Suprapubic skin (tissue), 4 donors: ENCODE results near the gene CFHR2. TPM values are rescaled to one million over a fixed set of nuclear protein-coding genes. Genes with fewer than 3 reads are reported as not detected.
"Not testable (repeated sequence)": the region's sequence is repeated elsewhere in the genome, so short reads cannot be mapped to it uniquely, and the experiment has no call there.

Source experiments
- DNase-seq, 2 donors: peaks; one replicate each; pipeline ENCODE4 v3.0.0-alpha.2; 2019; ENCODE audit warnings: low spot score in 2 of 2
- H3K27ac ChIP-seq: fragments of 200-600 bp; sonication (generic); one replicate; pipeline ENCODE4 v1.5.1; 2019
- H3K27me3 ChIP-seq: fragments of 200-600 bp; sonication (generic); one replicate; pipeline ENCODE4 v1.5.1; 2019
- H3K36me3 ChIP-seq: fragments of 200-600 bp; sonication (generic); one replicate; pipeline ENCODE4 v1.5.1; 2019
- H3K4me1 ChIP-seq: fragments of 200-600 bp; sonication (generic); one replicate; pipeline ENCODE4 v1.5.1; 2019
- H3K4me3 ChIP-seq: fragments of 200-600 bp; sonication (generic); one replicate; pipeline ENCODE4 v1.5.1; 2019; ENCODE audit warnings: mild to moderate bottlenecking
- H3K9me3 ChIP-seq: fragments of 200-600 bp; sonication (generic); one replicate; pipeline ENCODE4 v1.5.1; 2019
- EP300 ChIP-seq: sonication (generic); formaldehyde crosslinking; IDR thresholded peaks from one replicate; pipeline ENCODE4 v1.6.1; 2017; ENCODE audit warnings: antibody characterized with exemption
- POLR2A ChIP-seq, 2 donors: fragments of 450-650 bp; IDR thresholded peaks; one replicate each; pipeline ENCODE4 v1.6.1; 2017; ENCODE audit warnings: antibody characterized with exemption in 2 of 2, mild to moderate bottlenecking in 2 of 2, moderate library complexity in 2 of 2
- POLR2AphosphoS5 ChIP-seq, 3 donors: sonication (generic); formaldehyde crosslinking; IDR thresholded peaks; one replicate each; pipeline ENCODE4 v1.6.1; 2017; ENCODE audit warnings: antibody characterized with exemption in 3 of 3
- WGBS: methylation state at CpG from one replicate; pipeline ENCODE4 v1.1.5; 2018; 5-methylcytosine and 5-hydroxymethylcytosine counted together
- total RNA-seq, 4 donors: library from RNA; depleted of rRNA; stranded (reverse); fragments of >200 nt; gene quantifications; one replicate each; pipeline ENCODE4 v1.1.0, GENCODE V29; 2016
- TF ChIP-seq, protein P1 (sequence below), 2 donors: fragments of 200-600 bp in 1 of 2; fragments of 450-650 bp in 1 of 2; sonication (generic) in 1 of 2; IDR thresholded peaks; one replicate each; pipeline ENCODE4 v1.5.1; 2016 to 2019; ENCODE audit warnings: antibody characterized with exemption in 2 of 2, mild to moderate bottlenecking in 1 of 2, moderate library complexity in 1 of 2

CFHR2 gene
- 1 to 10 TPM in 1 of 4 donors, not detected in 3; 1.5 TPM for total RNA-seq

- not testable (repeated sequence) for H3K4me1 ChIP-seq, H3K4me3 ChIP-seq, H3K27ac ChIP-seq, H3K27me3 ChIP-seq, H3K9me3 ChIP-seq, H3K36me3 ChIP-seq, DNase-seq
- no CpG with 5 or more reads among the region's 1 CpG for WGBS
Observed at GRCh38 chr1:196943568-196943967, at the start of gene CFHR2. TSS of gene CFHR2 (plus strand) at chr1:196943738. CDS start at chr1:196943881, 143 bp downstream.

- Histone ChIP-seq H3K4me3 (no peak overlapping the region), H3K4me1 (peaks cover 7% of the 10 kb centered on the region), H3K9me3 (no peaks in the 10 kb centered on the region), H3K27ac (no peak overlapping the region), H3K36me3 (no peaks in the 10 kb centered on the region), H3K27me3 (peaks cover 18% of the 10 kb centered on the region)
- WGBS, result 55% methylated on average over 8 of the region's 8 CpGs
- no peak for DNase-seq
- TF ChIP-seq, protein P1, sequence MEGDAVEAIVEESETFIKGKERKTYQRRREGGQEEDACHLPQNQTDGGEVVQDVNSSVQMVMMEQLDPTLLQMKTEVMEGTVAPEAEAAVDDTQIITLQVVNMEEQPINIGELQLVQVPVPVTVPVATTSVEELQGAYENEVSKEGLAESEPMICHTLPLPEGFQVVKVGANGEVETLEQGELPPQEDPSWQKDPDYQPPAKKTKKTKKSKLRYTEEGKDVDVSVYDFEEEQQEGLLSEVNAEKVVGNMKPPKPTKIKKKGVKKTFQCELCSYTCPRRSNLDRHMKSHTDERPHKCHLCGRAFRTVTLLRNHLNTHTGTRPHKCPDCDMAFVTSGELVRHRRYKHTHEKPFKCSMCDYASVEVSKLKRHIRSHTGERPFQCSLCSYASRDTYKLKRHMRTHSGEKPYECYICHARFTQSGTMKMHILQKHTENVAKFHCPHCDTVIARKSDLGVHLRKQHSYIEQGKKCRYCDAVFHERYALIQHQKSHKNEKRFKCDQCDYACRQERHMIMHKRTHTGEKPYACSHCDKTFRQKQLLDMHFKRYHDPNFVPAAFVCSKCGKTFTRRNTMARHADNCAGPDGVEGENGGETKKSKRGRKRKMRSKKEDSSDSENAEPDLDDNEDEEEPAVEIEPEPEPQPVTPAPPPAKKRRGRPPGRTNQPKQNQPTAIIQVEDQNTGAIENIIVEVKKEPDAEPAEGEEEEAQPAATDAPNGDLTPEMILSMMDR (IDR thresholded peaks at IDR 0.05), result no peak
- TF ChIP-seq EP300, result no peak
- no peak for TF ChIP-seq POLR2A (IDR thresholded peaks at IDR 0.05)
- TF ChIP-seq POLR2AphosphoS5 (IDR thresholded peaks at IDR 0.05), result no peak
Observed at GRCh38 chr1:196896355-196896754, 47.2 kb upstream of the CFHR2 start.

DNA sequence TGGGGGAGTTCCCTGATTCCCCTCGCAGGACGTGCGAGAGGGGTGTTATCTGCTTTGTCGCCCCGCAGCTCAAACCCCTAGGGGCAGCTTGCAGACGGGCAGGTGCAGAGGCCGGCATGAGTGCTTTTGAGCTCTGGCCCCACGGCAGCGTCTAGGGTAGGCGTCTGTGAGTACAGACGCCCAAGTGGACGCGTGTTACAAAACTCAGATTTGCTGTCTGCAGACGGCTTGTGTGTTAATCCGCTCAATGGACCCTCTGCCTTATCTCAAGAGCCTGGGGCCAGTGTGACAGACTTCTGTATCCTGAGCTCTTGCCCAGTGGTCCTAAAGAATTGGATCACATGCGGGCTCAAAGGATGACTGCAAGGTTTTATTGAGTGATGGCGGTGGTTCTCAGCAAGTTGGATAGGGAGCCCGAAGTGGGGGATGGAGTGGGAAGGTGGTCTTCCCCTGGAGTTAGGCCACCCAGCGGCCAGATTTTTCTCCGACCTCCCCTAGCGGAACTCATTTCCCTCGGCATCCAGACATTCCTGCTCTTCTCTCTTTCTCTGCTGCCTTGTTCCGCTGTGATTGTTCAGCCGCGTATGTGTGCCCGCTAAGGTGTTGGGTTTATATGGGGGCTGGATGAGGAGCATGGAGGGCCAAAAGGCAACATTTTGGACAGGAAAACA is 46.2 kb upstream of the CFHR2 start:
- WGBS, result 43% methylated on average over 26 of the region's 26 CpGs
- Histone ChIP-seq H3K36me3 (no peaks in the 10 kb centered on the region), H3K4me3 (no peak overlapping the region), H3K27ac (no peak overlapping the region), H3K9me3 (no peaks in the 10 kb centered on the region), H3K27me3 (peaks cover 18% of the 10 kb centered on the region), H3K4me1 (peaks cover 7% of the 10 kb centered on the region)
- DNase-seq, result no peak
- TF ChIP-seq EP300 (no peak), POLR2A (IDR thresholded peaks at IDR 0.05) (no peak), POLR2AphosphoS5 (IDR thresholded peaks at IDR 0.05) (no peak)
- TF ChIP-seq, protein P1 (IDR thresholded peaks at IDR 0.05), result no peak

- Histone ChIP-seq H3K27me3 (peaks cover 13% of the 10 kb centered on the region), H3K4me1 (peaks cover 3% of the 10 kb centered on the region), H3K4me3 (no peak overlapping the region), H3K27ac (no peak overlapping the region), H3K36me3 (no peaks in the 10 kb centered on the region), H3K9me3 (no peaks in the 10 kb centered on the region)
- WGBS, result 88% methylated on average over 2 of the region's 2 CpGs
- no peak for DNase-seq
- no peak for TF ChIP-seq EP300
- no peak for TF ChIP-seq POLR2AphosphoS5 (IDR thresholded peaks at IDR 0.05)
- TF ChIP-seq, protein P1 (IDR thresholded peaks at IDR 0.05), result no peak
- no peak for TF ChIP-seq POLR2A (IDR thresholded peaks at IDR 0.05)
Observed at GRCh38 chr1:196902344-196902743, 41.2 kb upstream of the CFHR2 start.

GRCh38 chr1:196910215-196910614 is 33.3 kb upstream of the CFHR2 start:
- H3K27ac ChIP-seq, result no peak overlapping the region

GRCh38 chr1:196912283-196912682 is 31.3 kb upstream of the CFHR2 start:
- 38% methylated on average over 5 of the region's 5 CpGs for WGBS
- not testable (repeated sequence) for H3K27ac ChIP-seq, H3K27me3 ChIP-seq, H3K9me3 ChIP-seq, H3K4me3 ChIP-seq, DNase-seq, H3K36me3 ChIP-seq, H3K4me1 ChIP-seq

More at GRCh38 chr1:196910215-196910614, 33.3 kb upstream of the CFHR2 start:
- H3K9me3 ChIP-seq, result no peaks in the 10 kb centered on the region
- TF ChIP-seq, protein P1 (IDR thresholded peaks at IDR 0.05), result no peak
- TF ChIP-seq EP300, result no peak
- no peaks in the 10 kb centered on the region for H3K36me3 ChIP-seq
- no peaks in the 10 kb centered on the region for H3K27me3 ChIP-seq
- DNase-seq, result no peak
- H3K4me3 ChIP-seq, result no peak overlapping the region
- H3K4me1 ChIP-seq, result no peaks in the 10 kb centered on the region
- 91% methylated on average over 2 of the region's 2 CpGs for WGBS

DNA sequence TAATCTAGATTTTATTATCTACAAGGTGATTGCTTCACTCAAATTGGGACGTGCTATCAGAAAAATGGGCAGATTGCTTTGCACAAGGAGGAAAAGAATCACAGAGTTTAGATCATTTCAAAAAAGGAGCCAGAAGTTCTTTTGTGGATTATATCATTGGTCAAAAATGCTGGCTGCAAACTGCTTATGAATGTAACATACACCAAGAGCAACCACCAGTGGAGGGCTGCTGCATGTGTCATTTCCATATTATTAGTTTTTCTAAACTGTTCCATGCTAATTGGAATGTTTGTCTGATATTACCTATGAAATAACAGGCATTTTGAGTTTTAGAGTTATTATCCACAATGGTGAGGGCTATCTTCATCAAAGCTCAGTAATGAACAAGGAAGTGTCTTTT is 16.7 kb upstream of the CFHR2 start:
- WGBS, result 70% methylated on average over 1 of the region's 1 CpG
- not testable (repeated sequence) for H3K27me3 ChIP-seq, DNase-seq, H3K9me3 ChIP-seq, H3K4me3 ChIP-seq, H3K27ac ChIP-seq, H3K4me1 ChIP-seq, H3K36me3 ChIP-seq

- WGBS, result 87% methylated on average over 2 of the region's 2 CpGs
- DNase-seq, H3K27me3 ChIP-seq, H3K27ac ChIP-seq, H3K4me3 ChIP-seq, H3K4me1 ChIP-seq, H3K9me3 ChIP-seq, H3K36me3 ChIP-seq: not testable (repeated sequence)
Observed at GRCh38 chr1:196932853-196933252, 10.7 kb upstream of the CFHR2 start.
